Measurements from ENCODE around the gene TIA1.

GRCh38 chr2:70201831-70202230 is 46.6 kb downstream of the TIA1 start:
- no peak for TF ChIP-seq POLR2AphosphoS5 (IDR thresholded peaks at IDR 0.05; ENCODE audit: borderline replicate concordance, low read depth, low read length)
- TF ChIP-seq EZH2 (IDR thresholded peaks at IDR 0.05), result no peak
- no peak for TF ChIP-seq FOXP2 (optimal IDR thresholded peaks at IDR 0.05; ENCODE audit: control extremely low read depth, extremely low read length, insufficient read depth)

Measured in SK-N-MC (cell line).